H9 (cell line): ENCODE measurements around the gene ZNF177. TPM values are rescaled to one million over a fixed set of nuclear protein-coding genes. Genes with fewer than 3 reads are reported as not detected.

Experiments
- DNase-seq: peaks from one replicate; pipeline ENCODE4 v3.0.0-alpha.2; 2017
- H2AFZ ChIP-seq: one replicate; pipeline ENCODE4 v1.6.1; 2013; ENCODE audit warnings: mild to moderate bottlenecking, low read length, control low read depth, moderate library complexity
- H2AK5ac ChIP-seq: 2 replicates; pipeline ENCODE4 v1.6.1; 2013; ENCODE audit warnings: low read length, control low read depth, mixed read lengths; ENCODE audit not compliant: insufficient read length
- H2BK120ac ChIP-seq: one replicate; pipeline ENCODE4 v1.6.1; 2013; ENCODE audit warnings: low read depth, mild to moderate bottlenecking, low read length, control low read depth, inconsistent platforms; ENCODE audit not compliant: poor library complexity, severe bottlenecking
- H2BK12ac ChIP-seq: 2 replicates; pipeline ENCODE4 v1.6.1; 2013; ENCODE audit warnings: low read length, control low read depth, mixed read lengths, low read depth; ENCODE audit not compliant: insufficient read length
- H2BK15ac ChIP-seq: 2 replicates; pipeline ENCODE4 v1.6.1; 2013; ENCODE audit warnings: low read depth, low read length, control low read depth
- H2BK20ac ChIP-seq: one replicate; pipeline ENCODE4 v1.6.1; 2013; ENCODE audit warnings: low read depth, mild to moderate bottlenecking, low read length, control low read depth, inconsistent platforms; ENCODE audit not compliant: poor library complexity, severe bottlenecking
- H2BK5ac ChIP-seq: 2 replicates; pipeline ENCODE4 v1.6.1; 2013; ENCODE audit warnings: low read length, control low read depth, mixed read lengths; ENCODE audit not compliant: insufficient read length
- H3K14ac ChIP-seq: 2 replicates; pipeline ENCODE4 v1.6.1; 2013; ENCODE audit warnings: low read length, control low read depth; ENCODE audit not compliant: insufficient read depth
- H3K18ac ChIP-seq: 2 replicates; pipeline ENCODE4 v1.6.1; 2013; ENCODE audit warnings: low read depth, mild to moderate bottlenecking, mixed read lengths, low read length, control low read depth; ENCODE audit not compliant: insufficient read length
- H3K23ac ChIP-seq: 2 replicates; pipeline ENCODE4 v1.6.1; 2013; ENCODE audit warnings: low read length, control low read depth, mixed read lengths, low read depth; ENCODE audit not compliant: insufficient read length
- H3K23me2 ChIP-seq: 2 replicates; pipeline ENCODE4 v1.6.1; 2013; ENCODE audit warnings: low read depth, mild to moderate bottlenecking, mixed read lengths, low read length, control low read depth; ENCODE audit not compliant: insufficient read length, poor library complexity, severe bottlenecking
- H3K27ac ChIP-seq: 2 replicates; pipeline ENCODE4 v1.5.1; 2013; ENCODE audit warnings: low read length, control low read depth, mixed read lengths, low read depth; ENCODE audit not compliant: insufficient read length
- H3K27me3 ChIP-seq: 2 replicates; pipeline ENCODE4 v1.6.1; 2013; ENCODE audit warnings: low read length, control low read depth, inconsistent platforms; ENCODE audit not compliant: insufficient read depth
- H3K4ac ChIP-seq: 2 replicates; pipeline ENCODE4 v1.6.1; 2013; ENCODE audit warnings: low read depth, mild to moderate bottlenecking, control low read depth, inconsistent platforms, low read length, moderate library complexity
- H3K4me1 ChIP-seq: 2 replicates; pipeline ENCODE4 v1.6.1; 2013; ENCODE audit warnings: low read length, control low read depth, inconsistent platforms; ENCODE audit not compliant: insufficient read depth
- H3K4me2 ChIP-seq: 2 replicates; pipeline ENCODE4 v1.6.1; 2013; ENCODE audit warnings: low read length, control low read depth, mixed read lengths; ENCODE audit not compliant: insufficient read length, insufficient read depth
- H3K56ac ChIP-seq: 2 replicates; pipeline ENCODE4 v1.6.1; 2013; ENCODE audit warnings: low read depth, mild to moderate bottlenecking, mixed read lengths, low read length, control low read depth; ENCODE audit not compliant: insufficient read length
- H3K79me1 ChIP-seq: 2 replicates; pipeline ENCODE4 v1.6.1; 2013; ENCODE audit warnings: low read depth, mild to moderate bottlenecking, moderate library complexity, low read length, control low read depth, inconsistent platforms; ENCODE audit not compliant: insufficient read depth, poor library complexity, severe bottlenecking
- H3K79me2 ChIP-seq: 2 replicates; pipeline ENCODE4 v1.6.1; 2013; ENCODE audit warnings: low read length, control low read depth, inconsistent platforms; ENCODE audit not compliant: insufficient read depth
- H3K9ac ChIP-seq: 2 replicates; pipeline ENCODE4 v1.6.1; 2013; ENCODE audit warnings: low read length, control low read depth, mixed read lengths; ENCODE audit not compliant: insufficient read length; ENCODE audit errors: extremely low read depth
- H3K9me3 ChIP-seq: one replicate; pipeline ENCODE4 v1.6.1; 2013; ENCODE audit warnings: low read depth, low read length, inconsistent platforms; ENCODE audit not compliant: control insufficient read depth
- H3T11ph ChIP-seq: one replicate; pipeline ENCODE4 v1.6.1; 2013; ENCODE audit warnings: mild to moderate bottlenecking, low read length, control low read depth, inconsistent platforms
- H4K20me1 ChIP-seq: one replicate; pipeline ENCODE4 v1.6.1; 2013; ENCODE audit not compliant: control insufficient read depth, insufficient read length, insufficient read depth
- H4K5ac ChIP-seq: 2 replicates; pipeline ENCODE4 v1.6.1; 2013; ENCODE audit warnings: low read depth, mild to moderate bottlenecking, mixed read lengths, low read length, control low read depth; ENCODE audit not compliant: insufficient read length
- H4K8ac ChIP-seq: replicated peaks from 2 replicates; pipeline ENCODE4 v1.6.1; 2013; ENCODE audit warnings: low read length, control low read depth, mixed read lengths, low read depth; ENCODE audit not compliant: insufficient read length
- H4K91ac ChIP-seq: 2 replicates; pipeline ENCODE4 v1.6.1; 2013; ENCODE audit warnings: low read depth, mild to moderate bottlenecking, moderate library complexity, mixed read lengths, low read length, control low read depth; ENCODE audit not compliant: insufficient read length
- H3K27ac Mint-ChIP-seq, 3 experiments: 2 replicates in 2 of 3; 3 replicates in 1 of 3; pipeline ENCODE4 v1.8.0; 2020 to 2021; ENCODE audit warnings: mixed read lengths in 3 of 3, mild to moderate bottlenecking in 1 of 3, moderate library complexity in 1 of 3
- H3K27me3 Mint-ChIP-seq: 2 replicates; pipeline ENCODE4 v1.8.0; 2021; ENCODE audit warnings: low read depth, mild to moderate bottlenecking, moderate library complexity, mixed read lengths
- H3K36me3 Mint-ChIP-seq, 3 experiments: 2 replicates in 2 of 3; 3 replicates in 1 of 3; pipeline ENCODE4 v1.8.0; 2020 to 2021; ENCODE audit warnings: low read depth in 3 of 3, mixed read lengths in 3 of 3; ENCODE audit not compliant: insufficient read depth in 1 of 3
- H3K4me1 Mint-ChIP-seq, 2 experiments: 2 replicates each; pipeline ENCODE4 v1.8.0; 2020; ENCODE audit warnings: mixed read lengths in 2 of 2
- H3K4me3 Mint-ChIP-seq, 2 experiments: 2 replicates in 1 of 2; 3 replicates in 1 of 2; pipeline ENCODE4 v1.8.0; 2020 to 2021; ENCODE audit warnings: mild to moderate bottlenecking in 2 of 2, mixed read lengths in 2 of 2, moderate library complexity in 1 of 2
- H3K9me3 Mint-ChIP-seq, 2 experiments: 2 replicates in 1 of 2; 3 replicates in 1 of 2; pipeline ENCODE4 v1.8.0; 2020; ENCODE audit warnings: mild to moderate bottlenecking in 2 of 2, mixed read lengths in 2 of 2, moderate library complexity in 1 of 2
- WGBS: extraction: QIAGEN DNeasy Blood & Tissue Kit; methylation state at CpG from one replicate; pipeline ENCODE4 v1.1.7; 2013; ENCODE audit warnings: missing lambda C conversion rate, low lambda C conversion rate, mixed read lengths; ENCODE audit not compliant: insufficient read length; ENCODE audit errors: extremely low coverage; 5-methylcytosine and 5-hydroxymethylcytosine counted together
- total RNA-seq: library from RNA; stranded (reverse); gene quantifications from 2 replicates; pipeline ENCODE4 v1.2.1, GENCODE V29; 2021
- TF ChIP-seq, protein P1 (sequence below): fragments of 200-600 bp; sonication (generic); conservative IDR thresholded peaks from 3 replicates; pipeline ENCODE4 v1.8.0; 2021; ENCODE audit warnings: antibody characterized with exemption, mild to moderate bottlenecking

Gene ZNF177
- total RNA-seq, 1 experiment from 2014 or later, result 5.7 TPM

DNA sequence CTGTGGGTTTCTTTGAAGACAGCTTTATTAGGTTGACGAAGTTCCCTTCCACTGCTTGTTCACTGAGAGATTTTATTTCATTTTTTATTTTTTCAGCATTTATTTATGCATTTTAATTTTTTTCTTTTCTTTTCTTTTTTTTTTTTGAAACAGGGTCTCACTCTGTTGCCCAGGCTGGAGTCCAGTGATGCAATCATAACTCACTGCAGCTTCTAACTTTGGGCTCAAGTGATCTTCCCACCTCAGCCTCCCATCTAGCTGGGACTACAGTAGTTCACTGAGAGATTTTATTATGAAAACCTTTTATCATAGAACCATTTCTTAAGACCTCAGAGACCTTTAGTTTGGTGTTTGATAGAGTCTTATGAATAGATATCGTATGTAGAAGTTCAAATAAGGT lies 10.3 kb upstream of the ZNF177 start:
- H3K79me2 ChIP-seq, result no peaks in the 10 kb centered on the region
- no CpG with 5 or more reads among the region's 2 CpGs for WGBS
- H2AFZ ChIP-seq, result no peak overlapping the region
- H4K20me1 ChIP-seq, result no peaks in the 10 kb centered on the region
- no peak overlapping the region for H2BK120ac ChIP-seq
- Mint-ChIP-seq H3K4me1 (no peaks in the 10 kb centered on the region), H3K27me3 (no peaks in the 10 kb centered on the region), H3K27ac (no peak overlapping the region), H3K4me3 (no peak overlapping the region), H3K9me3 (peaks cover 81 to 83% of the 10 kb centered on the region in 2 experiments), H3K36me3 (peaks cover 69 to 83% (median 77%) of the 10 kb centered on the region in 3 experiments)
- no peaks in the 10 kb centered on the region for H3K23me2 ChIP-seq
- H4K91ac ChIP-seq, result no peak overlapping the region
- H3K56ac ChIP-seq, result no peak overlapping the region
- no peak overlapping the region for H3K14ac ChIP-seq
- no peak overlapping the region for H4K5ac ChIP-seq
- no peaks in the 10 kb centered on the region for H3K4me1 ChIP-seq
- no peak overlapping the region for H3K23ac ChIP-seq
- H3K27me3 ChIP-seq, result no peaks in the 10 kb centered on the region
- no peak overlapping the region for H3K27ac ChIP-seq
- peaks cover 53% of the 10 kb centered on the region for H3K9me3 ChIP-seq
- TF ChIP-seq, protein P1, sequence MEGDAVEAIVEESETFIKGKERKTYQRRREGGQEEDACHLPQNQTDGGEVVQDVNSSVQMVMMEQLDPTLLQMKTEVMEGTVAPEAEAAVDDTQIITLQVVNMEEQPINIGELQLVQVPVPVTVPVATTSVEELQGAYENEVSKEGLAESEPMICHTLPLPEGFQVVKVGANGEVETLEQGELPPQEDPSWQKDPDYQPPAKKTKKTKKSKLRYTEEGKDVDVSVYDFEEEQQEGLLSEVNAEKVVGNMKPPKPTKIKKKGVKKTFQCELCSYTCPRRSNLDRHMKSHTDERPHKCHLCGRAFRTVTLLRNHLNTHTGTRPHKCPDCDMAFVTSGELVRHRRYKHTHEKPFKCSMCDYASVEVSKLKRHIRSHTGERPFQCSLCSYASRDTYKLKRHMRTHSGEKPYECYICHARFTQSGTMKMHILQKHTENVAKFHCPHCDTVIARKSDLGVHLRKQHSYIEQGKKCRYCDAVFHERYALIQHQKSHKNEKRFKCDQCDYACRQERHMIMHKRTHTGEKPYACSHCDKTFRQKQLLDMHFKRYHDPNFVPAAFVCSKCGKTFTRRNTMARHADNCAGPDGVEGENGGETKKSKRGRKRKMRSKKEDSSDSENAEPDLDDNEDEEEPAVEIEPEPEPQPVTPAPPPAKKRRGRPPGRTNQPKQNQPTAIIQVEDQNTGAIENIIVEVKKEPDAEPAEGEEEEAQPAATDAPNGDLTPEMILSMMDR, result no peak
- no peak overlapping the region for H3K4ac ChIP-seq
- H2AK5ac ChIP-seq, result no peak overlapping the region
- H3K79me1 ChIP-seq, result no peaks in the 10 kb centered on the region
- no peak overlapping the region for H3K18ac ChIP-seq
- no peak for DNase-seq
- H3K4me2 ChIP-seq, result no peak overlapping the region
- H2BK5ac ChIP-seq, result no peak overlapping the region
- no peak overlapping the region for H3K9ac ChIP-seq
- H2BK15ac ChIP-seq, result no peak overlapping the region
- no peak overlapping the region for H2BK12ac ChIP-seq
- H2BK20ac ChIP-seq, result no peak overlapping the region
- no peak overlapping the region for H3T11ph ChIP-seq
- H4K8ac ChIP-seq, result no peak overlapping the region
